SJCRH30 (cell line): Measurements from ENCODE around the gene ASTN2. TPM values are rescaled to one million over a fixed set of nuclear protein-coding genes. Genes with fewer than 3 reads are reported as not detected.

Experiments used
- DNase-seq, 2 experiments: peaks; one replicate each; pipeline ENCODE4 v3.0.0-alpha.2; 2015 to 2020
- H3K27ac ChIP-seq: fragments of 250-450 bp; sonication (Bioruptor Pico); 2 replicates; pipeline ENCODE4 v1.5.1; 2020; ENCODE audit warnings: mild to moderate bottlenecking, moderate library complexity
- H3K27me3 ChIP-seq: fragments of 250-450 bp; sonication (Bioruptor Pico); 2 replicates; pipeline ENCODE4 v1.5.1; 2020; ENCODE audit warnings: mild to moderate bottlenecking, moderate library complexity
- H3K36me3 ChIP-seq: fragments of 250-450 bp; sonication (Bioruptor Pico); 2 replicates; pipeline ENCODE4 v1.5.1; 2020; ENCODE audit warnings: mild to moderate bottlenecking, moderate library complexity
- H3K4me1 ChIP-seq: fragments of 250-450 bp; sonication (Bioruptor Pico); 2 replicates; pipeline ENCODE4 v1.5.1; 2020; ENCODE audit warnings: mild to moderate bottlenecking, moderate library complexity
- H3K4me3 ChIP-seq: fragments of 250-450 bp; sonication (Bioruptor Pico); 2 replicates; pipeline ENCODE4 v1.5.1; 2020; ENCODE audit warnings: mild to moderate bottlenecking, moderate library complexity
- H3K9me3 ChIP-seq: fragments of 250-450 bp; sonication (Bioruptor Pico); replicated peaks from 2 replicates; pipeline ENCODE4 v1.5.1; 2020; ENCODE audit warnings: mild to moderate bottlenecking, moderate library complexity
- total RNA-seq: library from RNA; depleted of rRNA; stranded (reverse); fragments of >200 nt; shearing (Covaris generic); gene quantifications from 2 replicates; pipeline ENCODE4 v1.2.3, GENCODE V29; 2014

Gene ASTN2
- total RNA-seq, 1 experiment from 2014 or later: 19.8 TPM

DNA sequence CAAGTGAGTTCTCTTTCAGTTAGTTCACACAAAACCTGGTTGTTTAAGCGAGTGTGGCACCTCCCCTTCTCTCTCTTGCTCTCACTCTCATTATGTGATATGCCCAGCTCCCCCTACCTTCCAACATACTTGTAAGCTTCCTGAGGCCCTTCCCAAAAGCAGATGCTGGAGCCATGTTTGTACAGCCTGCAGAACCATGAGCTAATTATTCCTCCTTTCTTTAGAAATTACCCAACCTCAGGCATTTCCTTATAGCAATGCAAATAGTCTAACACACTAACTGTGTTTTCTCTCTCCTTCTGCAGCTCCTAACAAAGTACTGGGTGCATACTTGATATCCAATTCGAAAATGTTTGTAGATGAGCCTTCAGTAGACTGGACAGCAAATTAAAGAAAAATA lies 665.1 kb downstream of the ASTN2 start:
- no peaks in the 10 kb centered on the region for H3K27me3 ChIP-seq
- no peaks in the 10 kb centered on the region for H3K36me3 ChIP-seq
- H3K27ac ChIP-seq: no peak overlapping the region

DNA sequence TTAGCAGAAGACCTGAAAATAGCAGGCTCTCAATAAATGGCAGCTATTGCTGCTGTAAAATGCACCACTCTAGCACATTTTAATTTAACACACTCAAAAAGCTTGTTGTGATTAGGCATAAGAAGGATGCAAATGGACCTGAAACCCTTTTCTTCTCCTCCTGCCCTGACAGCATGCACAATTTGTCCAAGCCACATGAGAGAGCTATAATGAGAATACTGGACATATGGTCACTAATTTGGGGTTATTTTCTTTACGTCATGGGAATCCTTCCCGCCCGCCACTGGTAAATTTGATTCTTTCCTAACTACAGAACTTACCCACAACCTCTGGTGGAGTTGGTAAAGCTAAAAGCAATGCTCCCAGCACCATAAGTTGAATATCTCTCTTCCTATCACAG lies 665.7 kb downstream of the ASTN2 start:
- no peak overlapping the region for H3K27ac ChIP-seq
- no peak for DNase-seq
- no peak overlapping the region for H3K4me3 ChIP-seq
- H3K27me3 ChIP-seq: no peaks in the 10 kb centered on the region
- H3K9me3 ChIP-seq: no peaks in the 10 kb centered on the region
- no peaks in the 10 kb centered on the region for H3K36me3 ChIP-seq
- no peaks in the 10 kb centered on the region for H3K4me1 ChIP-seq

More for the DNA sequence above, 665.1 kb downstream of the ASTN2 start:
- Histone ChIP-seq H3K9me3 (no peaks in the 10 kb centered on the region), H3K4me3 (no peak overlapping the region), H3K4me1 (no peaks in the 10 kb centered on the region)
- DNase-seq: no peak

DNA sequence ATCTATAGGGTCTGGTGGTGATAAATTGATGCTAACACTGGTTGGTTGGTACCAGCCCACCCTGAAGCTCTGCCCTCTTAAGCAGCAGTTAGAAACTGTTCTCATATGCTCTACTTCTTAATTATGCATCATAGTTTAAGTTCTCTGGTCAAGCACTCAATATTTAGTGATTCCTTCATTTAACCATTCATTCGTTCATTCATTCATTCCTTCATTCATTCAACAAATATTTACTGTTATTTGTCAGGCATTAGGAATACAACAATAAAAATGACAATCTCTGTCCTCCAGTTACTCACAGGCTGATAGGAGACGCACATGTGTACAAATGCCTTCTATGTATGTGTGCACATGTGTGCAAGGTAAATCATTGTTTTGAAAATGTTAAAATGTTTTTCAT lies 673.1 kb downstream of the ASTN2 start:
- no peak for DNase-seq
- no peaks in the 10 kb centered on the region for H3K36me3 ChIP-seq

DNA sequence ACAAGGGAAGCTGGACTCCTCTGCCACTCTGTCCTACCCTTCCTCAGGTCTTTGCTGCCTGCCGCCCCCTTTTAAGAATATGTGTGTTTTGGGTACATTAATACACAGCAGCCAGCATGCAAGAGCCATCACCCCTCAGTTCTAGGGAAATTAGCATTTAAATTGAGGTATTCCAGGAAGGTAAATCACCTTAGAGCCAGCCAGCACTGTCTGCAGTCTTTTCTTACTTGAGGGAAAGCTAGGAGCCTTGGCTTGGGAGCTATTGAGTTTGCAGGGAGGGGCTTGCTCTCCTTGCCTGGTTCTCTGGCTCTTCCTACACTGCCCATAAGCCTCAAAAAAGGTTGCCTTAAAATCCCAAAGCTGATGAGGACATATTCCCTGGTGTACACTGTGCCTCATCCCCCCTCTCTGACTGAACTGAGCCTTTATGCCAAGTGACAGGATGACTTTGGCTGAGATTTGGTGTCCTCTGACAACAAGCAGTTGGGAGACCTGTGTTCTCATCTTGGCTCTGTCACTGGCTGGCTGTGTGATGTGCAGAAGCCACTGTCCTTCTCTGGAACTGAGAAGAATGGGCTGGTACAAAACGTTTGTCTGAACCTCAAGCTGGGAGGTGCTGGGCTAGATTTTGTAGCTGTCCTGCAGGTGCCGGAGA lies 673.6 kb downstream of the ASTN2 start:
- Histone ChIP-seq H3K4me1 (peaks cover 8% of the 10 kb centered on the region; the same call in 1 of the 2 replicates), H3K36me3 (no peaks in the 10 kb centered on the region), H3K27me3 (no peaks in the 10 kb centered on the region), H3K4me3 (no peak overlapping the region), H3K9me3 (no peaks in the 10 kb centered on the region), H3K27ac (no peak overlapping the region)
- no peak for DNase-seq

More for the DNA sequence above, 673.1 kb downstream of the ASTN2 start:
- Histone ChIP-seq H3K4me1 (peaks cover 7% of the 10 kb centered on the region; the same call in 1 of the 2 replicates), H3K4me3 (no peak overlapping the region), H3K27ac (no peak overlapping the region), H3K9me3 (no peaks in the 10 kb centered on the region), H3K27me3 (no peaks in the 10 kb centered on the region)

DNA sequence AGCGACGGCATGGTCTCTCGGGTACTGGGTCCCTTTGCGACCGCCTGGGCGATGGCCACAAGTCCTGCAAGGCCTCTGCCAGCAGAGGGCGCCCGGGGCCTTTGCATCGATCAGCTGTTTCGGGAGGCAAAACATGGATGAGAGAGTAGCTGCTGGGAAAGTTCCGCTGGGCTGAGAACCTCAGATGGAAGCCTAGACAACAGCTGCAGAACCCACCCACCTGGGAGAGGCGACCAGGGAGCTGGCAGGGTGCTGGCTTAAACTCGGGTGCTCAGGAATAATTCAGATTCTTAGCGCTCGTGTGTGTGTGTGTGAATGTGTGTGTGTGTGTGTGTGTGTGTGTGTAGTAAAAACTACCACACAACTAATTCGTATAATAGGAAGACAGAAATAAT lies 677.7 kb downstream of the ASTN2 start:
- DNase-seq: peak; percentile 96 to 99
- Histone ChIP-seq H3K36me3 (no peaks in the 10 kb centered on the region), H3K27me3 (no peaks in the 10 kb centered on the region), H3K9me3 (no peaks in the 10 kb centered on the region), H3K27ac (no peak overlapping the region), H3K4me3 (no peak overlapping the region), H3K4me1 (peaks cover 8% of the 10 kb centered on the region; the same call in 1 of the 2 replicates)

DNA sequence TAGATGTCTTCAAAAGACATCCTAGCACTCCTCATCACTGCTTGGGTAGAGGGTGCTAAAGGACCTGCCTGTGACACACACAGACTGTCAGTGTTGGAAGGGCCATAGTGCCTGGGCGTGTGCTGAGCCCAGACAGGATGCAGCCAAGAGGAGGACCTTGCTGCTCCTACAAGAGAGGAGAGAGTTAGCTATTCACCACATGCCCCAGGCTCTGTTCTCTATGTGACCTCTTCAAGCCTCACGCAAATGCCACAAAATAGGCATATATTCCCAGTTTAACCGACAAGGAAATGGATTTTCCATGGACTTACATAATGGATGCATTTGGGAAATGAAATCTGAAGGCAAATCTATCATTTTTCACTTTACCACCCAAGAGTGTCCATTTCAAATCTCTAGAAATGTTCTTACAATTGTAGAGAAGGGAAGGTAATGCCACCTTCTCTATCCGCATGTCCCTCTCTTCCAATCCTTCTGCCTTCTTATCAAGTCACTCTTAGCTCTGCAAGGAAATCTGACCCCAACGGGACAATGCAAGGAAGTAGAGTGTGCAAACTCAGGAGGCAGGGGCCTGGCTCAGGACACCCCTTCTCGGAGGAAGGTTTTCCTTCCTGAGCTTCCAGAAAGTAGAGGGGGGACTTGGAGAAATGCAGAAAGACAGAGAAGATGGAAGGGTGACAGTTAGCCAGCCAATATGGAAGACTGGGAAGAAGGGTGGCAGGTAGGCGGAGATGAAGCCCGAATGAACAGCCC lies 678.3 kb downstream of the ASTN2 start:
- Histone ChIP-seq H3K36me3 (no peaks in the 10 kb centered on the region), H3K27me3 (no peaks in the 10 kb centered on the region), H3K9me3 (no peaks in the 10 kb centered on the region), H3K4me1 (peaks cover 8% of the 10 kb centered on the region; the same call in 1 of the 2 replicates), H3K27ac (no peak overlapping the region), H3K4me3 (no peak overlapping the region)
- DNase-seq: peak in 1 of 2 experiments; percentile 11

DNA sequence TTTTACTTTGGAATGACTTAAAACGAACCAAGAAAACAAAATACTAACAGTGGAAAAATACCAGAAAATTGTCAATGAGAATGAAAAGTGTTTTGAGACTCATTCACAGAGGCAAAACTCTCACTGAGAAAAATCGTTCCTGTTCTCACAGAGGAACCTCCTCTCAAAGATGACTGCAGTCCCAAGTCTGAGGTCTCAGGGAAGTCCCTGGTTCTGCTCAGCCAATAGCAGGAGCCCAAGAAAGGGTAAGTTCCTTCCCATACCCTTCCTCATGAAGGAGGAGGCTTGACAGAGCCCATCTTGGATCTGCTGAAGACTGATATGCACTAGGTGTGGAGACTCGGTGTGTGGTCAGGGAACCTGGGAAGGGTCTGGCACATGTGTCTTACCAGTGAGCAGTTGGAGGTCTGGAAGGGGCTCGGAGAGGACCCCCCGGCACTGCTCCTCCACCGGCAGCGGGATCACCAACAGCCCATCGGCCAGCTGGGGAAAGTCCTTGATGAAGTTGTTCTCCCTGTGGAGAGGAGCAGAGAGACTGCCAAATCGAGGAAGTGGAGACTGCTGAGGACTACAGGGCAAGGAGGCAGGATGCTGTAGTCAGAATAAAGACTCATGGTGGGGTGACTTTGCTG lies 681.7 kb downstream of the ASTN2 start:
- no peak for DNase-seq
- Histone ChIP-seq H3K27ac (no peak overlapping the region), H3K36me3 (0 out of 2 replicates have a peak, but pooled peaks cover under 1% of the 10 kb centered on the region), H3K4me1 (peaks cover 8% of the 10 kb centered on the region; the same call in 1 of the 2 replicates), H3K27me3 (no peaks in the 10 kb centered on the region), H3K9me3 (no peaks in the 10 kb centered on the region), H3K4me3 (no peak overlapping the region)

DNA sequence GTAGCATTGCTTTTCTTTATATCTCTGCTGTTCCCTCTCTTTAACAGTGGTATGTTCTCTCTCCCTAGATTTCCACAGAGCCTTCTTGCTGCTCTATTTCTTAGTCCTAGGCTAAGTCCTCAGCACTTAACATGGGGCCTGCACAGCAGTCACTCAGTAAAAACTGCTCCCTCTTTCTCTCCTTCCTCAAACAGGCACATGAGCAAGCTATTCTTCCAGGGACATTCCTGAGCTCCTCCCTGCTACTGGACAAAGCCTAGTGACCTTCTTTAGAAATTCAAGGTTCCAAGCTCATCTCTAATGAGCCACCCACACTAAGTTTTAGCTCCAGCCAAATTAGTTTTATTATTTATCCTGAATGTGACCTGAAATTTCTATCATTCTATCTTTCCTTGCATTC lies 688.3 kb downstream of the ASTN2 start:
- no peaks in the 10 kb centered on the region for H3K4me1 ChIP-seq
- no peaks in the 10 kb centered on the region; the same call in 1 of the 2 replicates for H3K9me3 ChIP-seq
- H3K27me3 ChIP-seq: no peaks in the 10 kb centered on the region
- peaks cover 3% of the 10 kb centered on the region; the same call in 1 of the 2 replicates for H3K36me3 ChIP-seq
- H3K4me3 ChIP-seq: no peak overlapping the region
- H3K27ac ChIP-seq: no peak overlapping the region
- DNase-seq: no peak

DNA sequence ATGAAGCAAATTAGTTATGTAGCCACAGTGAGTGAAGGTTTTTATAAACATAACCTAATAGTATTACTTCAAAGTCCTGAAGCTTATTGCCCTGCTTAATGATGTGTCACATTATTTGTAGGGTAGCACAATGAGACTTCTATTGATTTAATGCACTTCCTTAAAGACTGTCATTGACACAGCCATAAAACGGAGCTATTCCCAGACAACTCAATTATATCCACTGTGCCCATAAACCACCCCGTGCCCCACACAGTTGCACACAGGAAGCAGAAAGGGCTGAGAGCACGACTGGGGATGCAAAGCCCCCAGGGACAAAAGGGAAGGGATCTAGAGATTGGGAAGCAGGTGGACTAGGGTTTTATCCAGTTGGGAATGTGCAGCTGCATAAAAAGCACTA lies 690.7 kb downstream of the ASTN2 start:
- Histone ChIP-seq H3K9me3 (no peaks in the 10 kb centered on the region; the same call in 1 of the 2 replicates), H3K4me3 (no peak overlapping the region), H3K36me3 (peaks cover 3% of the 10 kb centered on the region; the same call in 1 of the 2 replicates), H3K27ac (no peak overlapping the region), H3K4me1 (no peaks in the 10 kb centered on the region), H3K27me3 (no peaks in the 10 kb centered on the region)
- DNase-seq: no peak

DNA sequence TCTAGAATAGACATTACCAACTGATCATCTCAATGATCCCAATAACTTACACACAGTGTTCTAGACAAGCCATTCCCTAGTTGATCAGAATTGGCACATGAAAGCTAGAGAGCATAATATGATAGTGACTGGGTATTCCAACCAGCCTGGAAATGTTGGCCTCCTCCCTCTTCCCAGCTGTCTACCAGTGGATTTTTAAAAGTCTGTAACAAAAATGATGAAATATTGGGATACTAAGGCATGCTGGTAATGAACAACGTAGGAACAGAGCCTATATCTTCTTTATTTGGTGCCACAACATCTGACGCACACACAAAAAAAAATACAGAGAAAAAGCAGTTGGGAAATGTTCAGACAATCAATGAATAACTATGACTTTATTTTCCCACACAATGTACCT lies 692.9 kb downstream of the ASTN2 start:
- no peak overlapping the region for H3K4me3 ChIP-seq
- no peaks in the 10 kb centered on the region for H3K9me3 ChIP-seq
- no peaks in the 10 kb centered on the region for H3K4me1 ChIP-seq
- H3K36me3 ChIP-seq: no peaks in the 10 kb centered on the region
- no peak for DNase-seq
- no peak overlapping the region for H3K27ac ChIP-seq
- no peaks in the 10 kb centered on the region for H3K27me3 ChIP-seq

DNA sequence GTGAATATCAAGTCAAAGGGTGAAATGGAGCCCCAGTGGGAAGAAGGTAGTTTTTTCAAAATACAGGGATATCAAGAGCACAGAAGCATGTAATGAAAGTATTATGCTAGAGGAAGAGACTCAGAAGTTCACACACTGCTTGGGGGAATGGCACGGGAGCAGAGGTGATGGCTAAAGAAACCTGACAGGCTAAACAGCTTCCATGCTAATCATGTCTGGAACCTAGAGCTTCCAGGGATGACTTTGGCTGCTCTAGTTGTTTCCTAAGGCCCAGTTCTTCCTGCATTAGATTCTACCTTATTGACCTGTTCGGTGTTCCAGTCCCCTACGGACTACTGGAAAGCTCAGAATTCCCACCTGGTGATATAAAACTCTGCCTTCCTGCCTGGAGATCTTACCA lies 693.4 kb downstream of the ASTN2 start:
- no peaks in the 10 kb centered on the region for H3K9me3 ChIP-seq
- no peak overlapping the region for H3K27ac ChIP-seq
- H3K4me1 ChIP-seq: no peaks in the 10 kb centered on the region
- H3K36me3 ChIP-seq: no peaks in the 10 kb centered on the region
- H3K4me3 ChIP-seq: no peak overlapping the region
- no peaks in the 10 kb centered on the region for H3K27me3 ChIP-seq
- DNase-seq: no peak

DNA sequence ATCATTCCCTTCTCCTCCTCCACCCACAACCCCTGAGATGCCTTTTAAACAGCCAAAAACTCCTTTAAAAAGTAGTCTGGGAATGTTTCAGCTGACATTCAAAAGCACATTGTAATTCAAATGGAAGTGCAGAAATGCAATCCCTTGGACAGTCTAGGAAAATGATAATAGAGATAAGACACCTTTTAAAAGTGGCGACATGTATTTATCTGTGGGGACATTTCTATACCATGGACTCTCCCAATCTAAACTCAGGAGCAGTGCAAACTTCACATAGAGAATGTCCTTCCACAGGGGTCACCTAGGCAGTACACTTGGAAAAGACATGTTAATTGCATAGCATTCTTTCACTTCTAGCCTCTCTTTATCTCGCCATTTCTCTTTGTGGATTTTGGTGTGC lies 694.7 kb downstream of the ASTN2 start:
- no peak for DNase-seq
- no peaks in the 10 kb centered on the region for H3K4me1 ChIP-seq
- H3K36me3 ChIP-seq: no peaks in the 10 kb centered on the region
- no peaks in the 10 kb centered on the region for H3K27me3 ChIP-seq
- H3K4me3 ChIP-seq: no peak overlapping the region
- no peaks in the 10 kb centered on the region for H3K9me3 ChIP-seq
- no peak overlapping the region for H3K27ac ChIP-seq

DNA sequence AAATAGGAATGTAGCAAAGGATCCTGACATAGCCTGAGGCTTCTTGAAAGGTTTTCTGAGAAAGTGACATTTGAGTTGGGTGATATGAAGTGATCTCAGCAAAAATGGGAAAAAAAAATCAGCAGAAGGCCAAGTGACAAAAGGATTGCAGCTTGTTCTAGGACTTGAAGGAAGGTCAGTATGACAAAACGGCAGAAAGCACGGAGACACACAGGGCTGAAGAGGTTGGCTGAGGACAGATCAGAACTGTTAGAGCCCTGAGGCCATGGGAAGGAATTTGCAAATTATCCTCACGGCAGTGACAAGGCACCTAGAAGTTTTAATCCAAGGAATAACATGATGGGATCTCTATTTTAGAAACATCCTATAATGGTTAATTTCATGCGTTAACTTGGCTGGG lies 696.7 kb downstream of the ASTN2 start:
- H3K36me3 ChIP-seq: no peaks in the 10 kb centered on the region
- H3K4me3 ChIP-seq: no peak overlapping the region
- H3K27ac ChIP-seq: no peak overlapping the region
- DNase-seq: no peak
- H3K27me3 ChIP-seq: no peaks in the 10 kb centered on the region
- H3K4me1 ChIP-seq: no peaks in the 10 kb centered on the region
- H3K9me3 ChIP-seq: no peaks in the 10 kb centered on the region

DNA sequence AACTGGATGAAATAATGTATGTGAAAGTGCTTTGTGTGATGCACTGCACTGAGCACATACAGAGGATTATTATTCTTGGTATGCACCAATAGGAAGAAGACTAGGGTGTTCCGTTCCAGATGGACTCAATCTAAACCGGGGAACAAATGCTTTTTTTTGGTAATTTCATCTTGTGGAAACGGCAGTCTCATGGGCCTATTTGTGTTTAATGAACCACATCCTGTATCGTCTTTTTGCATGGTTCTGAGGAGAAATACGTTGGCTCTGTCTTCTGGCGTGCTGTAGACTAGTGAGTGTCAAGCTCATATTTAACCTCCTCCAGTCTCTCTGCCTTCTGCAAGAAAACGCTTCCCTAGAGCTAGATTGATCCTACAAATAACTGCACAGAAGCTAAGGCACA lies 697.7 kb downstream of the ASTN2 start:
- H3K4me1 ChIP-seq: no peaks in the 10 kb centered on the region
- H3K27me3 ChIP-seq: no peaks in the 10 kb centered on the region
- no peak for DNase-seq
- no peak overlapping the region for H3K4me3 ChIP-seq
- no peak overlapping the region for H3K27ac ChIP-seq
- H3K9me3 ChIP-seq: no peaks in the 10 kb centered on the region
- H3K36me3 ChIP-seq: no peaks in the 10 kb centered on the region

DNA sequence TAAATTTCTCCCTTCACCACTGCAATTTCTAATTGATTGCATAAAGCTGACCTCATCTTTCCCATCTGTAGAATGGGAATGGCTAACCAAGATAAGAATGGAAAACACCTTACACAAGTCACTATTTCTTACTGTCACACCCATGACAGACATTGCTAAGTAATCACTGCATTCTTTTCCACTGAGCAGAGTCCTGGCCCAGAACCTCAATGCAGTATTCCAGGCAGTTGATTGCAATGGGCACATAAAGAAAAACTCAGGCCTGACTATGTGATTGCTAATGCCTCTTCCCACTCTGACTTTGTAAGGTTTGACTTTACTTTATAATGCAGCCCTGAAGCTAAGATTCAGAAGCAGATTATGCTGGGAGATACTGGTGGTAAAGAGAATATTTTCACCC lies 698.4 kb downstream of the ASTN2 start:
- Histone ChIP-seq H3K4me3 (no peak overlapping the region), H3K36me3 (no peaks in the 10 kb centered on the region), H3K27me3 (no peaks in the 10 kb centered on the region), H3K4me1 (no peaks in the 10 kb centered on the region), H3K27ac (no peak overlapping the region), H3K9me3 (no peaks in the 10 kb centered on the region)
- no peak for DNase-seq
